ENCODE measurements around the gene PPP1R1A.

PPP1R1A gene

DNA sequence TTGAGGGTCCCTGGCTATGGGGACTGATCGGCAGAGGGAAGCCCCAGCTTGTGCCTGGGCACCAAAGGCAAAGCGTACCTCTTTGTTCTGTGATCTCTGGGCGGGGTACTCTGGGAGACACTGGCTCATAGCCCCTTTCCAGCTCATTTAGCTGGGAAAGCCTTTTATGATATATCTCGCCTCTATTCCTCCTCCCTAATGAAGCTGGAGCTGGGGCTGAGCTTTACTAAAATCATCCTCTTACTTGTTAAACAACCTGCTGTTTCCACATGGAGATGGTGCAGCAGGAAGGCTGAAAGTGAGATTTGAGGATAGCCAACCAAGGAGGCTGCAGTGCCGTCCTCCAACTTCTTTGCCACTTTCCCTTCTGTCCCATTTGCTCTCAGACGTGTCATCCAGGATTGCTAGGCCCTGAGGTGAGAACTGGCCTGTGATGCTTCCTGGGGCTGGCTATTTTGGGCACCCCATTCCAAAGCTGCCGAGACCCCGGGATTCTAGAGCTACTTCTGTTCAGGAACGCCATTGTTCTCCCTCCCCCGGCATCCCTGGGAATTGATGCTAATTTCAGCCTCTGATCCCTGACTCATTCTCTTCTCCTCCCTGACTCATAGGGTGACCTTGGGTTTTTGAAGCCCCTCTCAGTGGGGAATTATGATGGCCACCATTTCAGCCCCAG is 23.0 kb downstream of the PPP1R1A start:
- TF ChIP-seq, protein P1, sequence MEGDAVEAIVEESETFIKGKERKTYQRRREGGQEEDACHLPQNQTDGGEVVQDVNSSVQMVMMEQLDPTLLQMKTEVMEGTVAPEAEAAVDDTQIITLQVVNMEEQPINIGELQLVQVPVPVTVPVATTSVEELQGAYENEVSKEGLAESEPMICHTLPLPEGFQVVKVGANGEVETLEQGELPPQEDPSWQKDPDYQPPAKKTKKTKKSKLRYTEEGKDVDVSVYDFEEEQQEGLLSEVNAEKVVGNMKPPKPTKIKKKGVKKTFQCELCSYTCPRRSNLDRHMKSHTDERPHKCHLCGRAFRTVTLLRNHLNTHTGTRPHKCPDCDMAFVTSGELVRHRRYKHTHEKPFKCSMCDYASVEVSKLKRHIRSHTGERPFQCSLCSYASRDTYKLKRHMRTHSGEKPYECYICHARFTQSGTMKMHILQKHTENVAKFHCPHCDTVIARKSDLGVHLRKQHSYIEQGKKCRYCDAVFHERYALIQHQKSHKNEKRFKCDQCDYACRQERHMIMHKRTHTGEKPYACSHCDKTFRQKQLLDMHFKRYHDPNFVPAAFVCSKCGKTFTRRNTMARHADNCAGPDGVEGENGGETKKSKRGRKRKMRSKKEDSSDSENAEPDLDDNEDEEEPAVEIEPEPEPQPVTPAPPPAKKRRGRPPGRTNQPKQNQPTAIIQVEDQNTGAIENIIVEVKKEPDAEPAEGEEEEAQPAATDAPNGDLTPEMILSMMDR (IDR thresholded peaks at IDR 0.05; ENCODE audit: low read depth, low read length) = no peak
- H3K4me3 ChIP-seq (ENCODE audit: low read depth, low read length) = no peak overlapping the region

DNA sequence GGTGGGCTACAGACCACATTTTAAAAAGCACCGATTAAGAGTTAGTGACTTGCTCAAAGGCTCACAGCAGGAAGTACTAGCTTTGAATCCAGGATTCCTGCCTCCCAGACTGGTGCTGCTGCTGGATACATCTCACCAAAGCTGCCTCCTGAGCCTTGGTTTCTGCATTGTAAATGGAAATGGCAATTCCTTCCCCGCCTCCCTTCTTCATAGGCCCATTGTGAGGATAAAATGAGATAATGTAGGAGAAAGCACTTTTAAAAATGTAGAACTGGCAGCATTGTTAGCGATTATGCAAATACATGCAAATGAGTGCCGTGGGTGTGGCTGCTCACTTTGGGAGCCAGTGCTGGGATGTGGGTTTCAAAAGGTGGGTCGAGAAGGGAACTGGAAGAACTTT is 23.7 kb downstream of the PPP1R1A start:
- H3K4me3 ChIP-seq (ENCODE audit: low read depth, low read length) = no peak overlapping the region
- TF ChIP-seq, protein P1 (IDR thresholded peaks at IDR 0.05; ENCODE audit: low read depth, low read length) = no peak

DNA sequence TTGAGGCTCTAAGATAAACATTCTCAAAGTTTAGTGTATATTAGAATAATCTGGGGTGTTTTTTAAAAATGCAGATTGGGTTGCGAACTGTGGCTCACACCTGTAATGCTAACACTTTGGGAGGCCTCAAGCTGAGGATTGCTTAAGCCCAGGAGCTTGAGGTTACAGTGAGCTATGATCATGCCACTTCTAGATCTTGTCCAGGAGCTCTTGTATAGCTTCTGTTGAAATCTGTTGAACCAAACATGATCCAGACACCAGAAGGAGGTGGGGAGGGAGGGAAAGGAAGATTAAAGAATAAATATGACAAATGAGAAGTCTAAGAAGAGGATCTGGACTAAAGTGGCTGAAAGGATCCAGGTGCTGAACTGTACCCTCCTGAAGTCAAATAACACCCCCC is 24.7 kb downstream of the PPP1R1A start:
- TF ChIP-seq, protein P1 (IDR thresholded peaks at IDR 0.05; ENCODE audit: low read depth, low read length) = no peak
- H3K4me3 ChIP-seq (ENCODE audit: low read depth, low read length) = no peak overlapping the region

DNA sequence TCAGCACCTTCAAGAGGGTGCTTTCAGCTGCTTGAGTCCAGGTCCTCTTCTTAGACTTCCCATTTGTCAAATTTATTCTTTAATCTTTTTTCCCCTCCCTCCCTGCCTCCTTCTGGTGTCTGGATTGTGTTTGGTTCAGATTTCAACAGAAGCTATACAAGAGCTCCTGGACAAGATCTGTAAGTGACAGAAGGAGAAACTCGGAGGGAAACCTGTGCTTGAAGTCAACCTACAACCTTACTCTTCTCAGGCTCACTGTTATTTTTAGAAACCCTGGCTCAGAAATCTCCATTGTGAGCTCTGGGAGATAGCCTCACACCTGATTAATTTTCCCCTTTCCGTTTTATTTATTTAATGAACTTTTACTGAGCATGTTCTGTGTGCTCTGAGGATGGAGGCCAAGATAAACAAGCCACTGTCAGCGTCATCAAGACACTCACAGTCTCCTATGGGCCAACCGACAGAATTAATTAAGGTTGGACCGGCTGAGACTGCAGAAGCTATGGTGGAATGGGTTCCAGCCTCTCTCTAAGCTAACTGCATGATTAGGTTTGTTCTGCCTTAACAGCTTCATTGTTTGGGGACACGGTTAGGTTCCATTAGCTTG is 25.6 kb downstream of the PPP1R1A start:
- TF ChIP-seq, protein P1 (IDR thresholded peaks at IDR 0.05; ENCODE audit: low read depth, low read length) = no peak
- no peak overlapping the region for H3K4me3 ChIP-seq (ENCODE audit: low read depth, low read length)

DNA sequence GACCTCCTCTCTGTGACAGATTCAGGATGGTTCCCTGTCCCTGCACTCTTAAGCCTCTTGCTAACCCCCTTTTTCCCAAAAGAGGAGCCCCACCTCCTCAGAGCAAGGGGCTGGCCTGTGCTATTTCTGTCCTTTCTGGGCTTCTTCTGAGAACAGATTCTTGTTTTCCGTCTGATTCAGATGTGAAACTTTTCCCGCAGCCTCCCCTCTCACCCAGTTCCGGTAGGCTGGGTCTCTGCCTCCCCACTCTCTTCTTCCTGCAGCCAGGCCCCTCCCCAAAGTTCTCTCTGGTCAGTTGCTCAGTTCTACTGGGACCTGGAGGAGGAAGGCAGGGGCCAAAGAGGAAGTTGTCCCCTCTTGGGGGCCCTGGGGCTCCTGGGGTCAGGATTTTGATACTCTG is 27.3 kb downstream of the PPP1R1A start:
- no peak overlapping the region for H3K4me3 ChIP-seq (ENCODE audit: low read depth, low read length)
- TF ChIP-seq, protein P1 (IDR thresholded peaks at IDR 0.05; ENCODE audit: low read depth, low read length) = no peak

DNA sequence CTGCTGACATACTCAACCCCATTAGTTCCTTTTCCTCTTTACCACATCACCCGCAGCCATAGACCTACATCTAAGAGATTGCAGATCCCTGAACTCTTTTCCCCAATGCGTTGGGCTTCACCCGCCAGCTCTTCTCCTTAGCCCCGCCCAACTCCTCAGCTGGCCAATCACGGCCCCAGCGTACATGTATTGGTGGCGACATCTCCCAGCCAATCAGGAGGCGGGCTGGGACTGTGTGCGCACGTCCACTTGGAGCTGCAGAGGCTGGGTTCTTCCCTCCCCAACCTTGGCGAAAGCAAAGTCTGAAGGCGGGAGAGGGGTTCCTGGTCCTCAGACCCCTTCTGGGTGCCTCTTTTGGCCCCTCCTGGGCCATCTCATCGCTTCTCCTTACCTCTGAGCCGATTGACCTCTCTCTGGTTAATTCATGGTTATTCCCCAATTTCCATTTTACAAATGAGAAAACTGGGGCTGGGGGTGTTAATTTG is 28.0 kb downstream of the PPP1R1A start:
- no peak overlapping the region for H3K4me3 ChIP-seq (ENCODE audit: low read depth, low read length)
- TF ChIP-seq, protein P1 (IDR thresholded peaks at IDR 0.05; ENCODE audit: low read depth, low read length) = no peak

DNA sequence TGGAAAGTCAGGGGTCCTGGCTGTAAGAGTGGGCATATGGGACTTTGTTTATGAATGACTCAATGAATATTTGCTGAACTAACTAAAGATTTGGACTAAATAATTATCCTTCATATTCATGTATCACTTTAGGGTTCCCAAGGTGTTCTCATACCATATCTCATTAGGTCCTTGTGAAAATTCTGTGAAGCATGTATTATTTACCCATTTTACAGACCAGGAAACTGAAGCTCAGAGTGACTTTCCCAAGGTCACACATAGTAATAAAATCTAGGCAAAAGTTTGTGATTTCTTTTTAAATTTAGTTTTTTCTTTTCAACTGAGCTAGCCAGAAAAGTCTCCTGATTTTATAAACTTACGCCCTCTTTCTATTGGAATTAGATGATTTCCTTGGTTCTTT is 29.7 kb downstream of the PPP1R1A start:
- H3K4me3 ChIP-seq (ENCODE audit: low read depth, low read length) = no peak overlapping the region
- TF ChIP-seq, protein P1 (IDR thresholded peaks at IDR 0.05; ENCODE audit: low read depth, low read length) = no peak

Measured in WI38 (cell line).